ENCODE results near the gene ABTB2.

- TF ChIP-seq CTCF (conservative IDR thresholded peaks at IDR 0.05 in 1 of 2, IDR thresholded peaks at IDR 0.05 in 1 of 2; ENCODE audit: low read depth in 1 of 2, low read length in 2 of 2) (peak in 1 of 2 donors; percentile 9), EZH2 (IDR thresholded peaks at IDR 0.05; ENCODE audit: low read length, missing control alignments) (no peak)
Observed at GRCh38 chr11:34165786-34166555, 191.8 kb downstream of the ABTB2 start.
